Measurements from ENCODE around the gene PLA2G4B. TPM values are rescaled to one million over a fixed set of nuclear protein-coding genes. Genes with fewer than 3 reads are reported as not detected.

The PLA2G4B gene, protein sequence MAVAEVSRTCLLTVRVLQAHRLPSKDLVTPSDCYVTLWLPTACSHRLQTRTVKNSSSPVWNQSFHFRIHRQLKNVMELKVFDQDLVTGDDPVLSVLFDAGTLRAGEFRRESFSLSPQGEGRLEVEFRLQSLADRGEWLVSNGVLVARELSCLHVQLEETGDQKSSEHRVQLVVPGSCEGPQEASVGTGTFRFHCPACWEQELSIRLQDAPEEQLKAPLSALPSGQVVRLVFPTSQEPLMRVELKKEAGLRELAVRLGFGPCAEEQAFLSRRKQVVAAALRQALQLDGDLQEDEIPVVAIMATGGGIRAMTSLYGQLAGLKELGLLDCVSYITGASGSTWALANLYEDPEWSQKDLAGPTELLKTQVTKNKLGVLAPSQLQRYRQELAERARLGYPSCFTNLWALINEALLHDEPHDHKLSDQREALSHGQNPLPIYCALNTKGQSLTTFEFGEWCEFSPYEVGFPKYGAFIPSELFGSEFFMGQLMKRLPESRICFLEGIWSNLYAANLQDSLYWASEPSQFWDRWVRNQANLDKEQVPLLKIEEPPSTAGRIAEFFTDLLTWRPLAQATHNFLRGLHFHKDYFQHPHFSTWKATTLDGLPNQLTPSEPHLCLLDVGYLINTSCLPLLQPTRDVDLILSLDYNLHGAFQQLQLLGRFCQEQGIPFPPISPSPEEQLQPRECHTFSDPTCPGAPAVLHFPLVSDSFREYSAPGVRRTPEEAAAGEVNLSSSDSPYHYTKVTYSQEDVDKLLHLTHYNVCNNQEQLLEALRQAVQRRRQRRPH
- 1.2 to 2.1 TPM (median 1.6 TPM) in 5 replicates for total RNA-seq (2022; extraction: Qiagen RNA extraction)

DNA sequence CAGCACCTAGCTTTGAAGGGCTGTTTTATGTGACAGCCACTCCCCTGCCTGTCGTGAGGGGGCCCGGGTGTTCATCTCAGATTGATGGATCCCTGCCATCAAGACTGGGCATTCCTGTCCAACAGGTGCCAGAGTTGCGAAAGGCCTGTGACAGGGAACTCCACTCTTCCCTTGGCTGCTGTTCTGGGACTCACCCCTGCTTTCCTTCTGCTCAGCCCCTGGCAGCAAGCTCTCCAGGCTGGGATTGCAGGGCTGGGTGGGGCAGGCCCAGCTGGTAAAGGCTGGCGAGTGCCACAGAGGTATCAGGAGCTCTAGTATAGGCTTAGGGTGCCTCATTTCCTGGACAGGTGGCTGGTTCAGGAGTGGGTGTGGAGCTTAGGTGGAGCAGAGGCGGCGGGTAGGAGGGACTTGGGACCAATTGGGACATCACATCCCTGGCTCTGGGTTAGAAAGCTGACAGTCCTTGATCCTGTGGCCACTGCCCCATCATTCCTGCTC is at the start of gene PLA2G4B:
TSS of gene PLA2G4B (plus strand) at position 448 of the 498 bp plus-strand sequence. CDS start 67 bp downstream, outside the sequence.

DNA sequence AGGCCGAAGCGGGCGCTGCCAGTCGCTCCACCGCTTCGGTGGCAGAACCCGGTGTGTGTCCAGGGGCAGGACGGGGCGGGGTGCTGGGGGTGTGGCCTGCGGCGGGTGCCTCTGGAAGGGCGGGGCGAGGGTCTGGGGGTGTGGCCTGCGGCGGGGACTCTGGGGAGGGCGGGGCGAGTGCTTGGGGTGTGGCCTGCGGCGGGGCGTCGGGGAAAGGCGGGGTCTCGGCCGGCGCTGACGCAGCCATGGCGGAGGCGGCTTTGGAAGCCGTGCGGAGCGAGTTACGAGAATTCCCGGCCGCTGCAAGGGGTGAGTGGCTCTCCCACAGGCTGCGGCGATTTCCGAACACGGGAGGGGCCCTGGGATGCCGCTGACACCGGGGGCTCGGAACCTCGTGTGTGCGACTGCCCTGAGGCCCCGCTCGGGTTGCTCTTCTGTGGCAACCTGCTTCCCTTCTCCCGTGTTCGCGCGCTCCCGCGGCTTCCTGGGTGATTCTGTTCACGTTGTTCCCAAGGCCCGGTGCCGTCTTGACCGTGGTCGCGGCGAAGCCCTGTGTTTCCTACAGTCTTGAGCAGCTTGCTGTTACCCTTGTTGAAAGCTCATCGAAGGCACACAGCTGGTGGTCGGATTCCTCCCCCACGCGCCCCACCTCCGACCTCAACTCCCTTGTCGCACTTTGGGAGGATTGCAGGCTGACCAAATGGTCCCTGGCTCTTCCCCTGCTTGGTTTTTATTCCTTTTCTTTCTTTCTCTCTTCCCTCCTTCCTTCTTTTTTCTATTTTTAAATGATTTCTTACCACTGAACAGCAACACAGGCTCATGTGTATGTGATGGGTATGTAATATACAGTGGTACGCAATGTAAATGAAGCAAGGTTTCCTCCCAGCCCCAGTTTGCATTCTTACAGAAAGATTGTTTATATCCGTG is 10.5 kb upstream of the PLA2G4B start, which contains the start of gene JMJD7:
TSS of gene JMJD7 (plus strand) at position 213 of the 927 bp plus-strand sequence. CDS start at position 246, 33 bp downstream.

DNA sequence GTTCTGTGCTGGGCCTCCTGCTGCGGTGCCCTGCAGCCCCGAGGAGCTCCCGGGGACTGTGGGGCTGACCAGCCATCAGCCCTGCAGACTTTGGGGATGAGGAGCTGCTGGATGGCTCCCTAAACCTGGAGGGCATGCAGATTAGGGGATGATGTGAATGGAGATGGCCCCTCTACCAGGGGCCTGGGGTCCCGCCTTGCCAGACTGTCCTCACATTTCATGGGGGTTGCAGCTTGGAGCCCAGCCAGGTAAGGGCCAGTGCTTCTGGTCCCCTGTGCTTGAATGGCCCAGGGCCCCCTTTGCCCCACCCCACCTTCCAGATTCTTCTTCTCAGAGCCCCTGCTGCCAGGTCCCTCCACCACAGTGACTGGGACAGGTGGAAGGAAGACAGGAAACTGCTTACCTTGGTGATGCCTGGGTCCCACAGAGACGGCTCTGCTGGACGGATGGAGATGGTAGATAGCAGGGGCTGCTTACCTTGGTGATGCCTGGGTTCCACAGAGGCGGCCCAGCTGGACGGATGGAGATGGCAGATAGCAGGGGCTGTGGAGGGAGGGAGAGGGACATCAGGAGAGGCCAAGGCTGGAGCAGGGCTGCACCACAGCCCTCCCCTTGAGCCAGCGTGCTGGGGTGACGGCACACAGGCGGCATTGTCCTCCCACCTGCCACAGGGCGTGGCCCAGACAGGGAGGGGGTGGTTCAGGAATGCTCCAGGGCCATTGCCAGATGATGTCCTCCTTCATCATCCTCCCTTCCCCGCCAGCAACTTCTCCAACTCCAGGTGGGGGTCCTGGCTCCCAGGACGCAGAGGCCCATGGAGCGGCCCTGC is 55.0 kb downstream of the PLA2G4B start, which contains the start of gene SPTBN5:
TSS of gene SPTBN5 (minus strand) at position 632 of the 829 bp plus-strand sequence. CDS start at position 76, 556 bp downstream.

Other genes starting within 250 kb of the PLA2G4B start
- gene MGA, start 178.4 kb upstream of the PLA2G4B start, total RNA-seq (2022; extraction: Qiagen RNA extraction) = 5.7 to 7.9 TPM (median 6.1 TPM) in 5 replicates
- gene MAPKBP1, start 64.4 kb upstream of the PLA2G4B start, total RNA-seq (2022; extraction: Qiagen RNA extraction) = 3.0 to 4.9 TPM (median 3.7 TPM) in 5 replicates
- gene JMJD7, start 10.8 kb upstream of the PLA2G4B start, total RNA-seq (2022; extraction: Qiagen RNA extraction) = 2.7 to 3.4 TPM (median 3.0 TPM) in 5 replicates
- 0.10 to 0.25 TPM (median 0.17 TPM) in 5 replicates for gene SPTBN5, start 55.2 kb downstream of the PLA2G4B start, total RNA-seq (2022; extraction: Qiagen RNA extraction)
- gene EHD4, start 133.7 kb downstream of the PLA2G4B start, total RNA-seq (2022; extraction: Qiagen RNA extraction) = 10.3 to 12.7 TPM (median 11.4 TPM) in 5 replicates
- gene PLA2G4E, start 182.2 kb downstream of the PLA2G4B start, total RNA-seq (2022; extraction: Qiagen RNA extraction) = 0.06 TPM in 1 of 5 replicates, not detected in the others